Endothelial cell (in vitro differentiated cells): ENCODE measurements around the gene TRIB2. TPM values are rescaled to one million over a fixed set of nuclear protein-coding genes. Genes with fewer than 3 reads are reported as not detected.

Experiments used
- DNase-seq: peaks from one replicate; pipeline ENCODE4 v3.0.0; 2021; ENCODE audit warnings: low spot score
- H3K27ac Mint-ChIP-seq: one replicate; pipeline ENCODE4 v1.8.0; 2021; ENCODE audit warnings: mixed read lengths, inconsistent platforms; ENCODE audit not compliant: unreplicated experiment
- H3K27me3 Mint-ChIP-seq: one replicate; pipeline ENCODE4 v1.8.0; 2021; ENCODE audit warnings: mild to moderate bottlenecking, moderate library complexity, mixed read lengths, inconsistent platforms; ENCODE audit not compliant: unreplicated experiment
- H3K36me3 Mint-ChIP-seq: one replicate; pipeline ENCODE4 v1.8.0; 2021; ENCODE audit warnings: mild to moderate bottlenecking, low read depth, mixed read lengths, inconsistent platforms; ENCODE audit not compliant: unreplicated experiment
- H3K4me1 Mint-ChIP-seq: one replicate; pipeline ENCODE4 v1.8.0; 2021; ENCODE audit warnings: mild to moderate bottlenecking, mixed read lengths, inconsistent platforms; ENCODE audit not compliant: unreplicated experiment
- H3K4me3 Mint-ChIP-seq: one replicate; pipeline ENCODE4 v1.8.0; 2021; ENCODE audit warnings: mild to moderate bottlenecking, mixed read lengths, inconsistent platforms; ENCODE audit not compliant: unreplicated experiment
- H3K9me3 Mint-ChIP-seq: one replicate; pipeline ENCODE4 v1.8.0; 2021; ENCODE audit warnings: mixed read lengths, inconsistent platforms; ENCODE audit not compliant: unreplicated experiment
- total RNA-seq: library from RNA; stranded (reverse); fragmentation: NEBNext Ultra II Directional; extraction: Animal tissue kit (Norgen Biotek cat#: 25700); gene quantifications from one replicate; pipeline ENCODE4 v1.2.1, GENCODE V29; 2021; ENCODE audit not compliant: unreplicated experiment
- TF ChIP-seq, protein P1 (sequence below): fragments of 200-600 bp; sonication (generic); IDR thresholded peaks from one replicate; pipeline ENCODE4 v1.5.0; 2021; ENCODE audit warnings: antibody characterized with exemption; ENCODE audit not compliant: unreplicated experiment

TRIB2 gene
- total RNA-seq, 1 donor from 2014 or later, result 10.1 TPM

DNA sequence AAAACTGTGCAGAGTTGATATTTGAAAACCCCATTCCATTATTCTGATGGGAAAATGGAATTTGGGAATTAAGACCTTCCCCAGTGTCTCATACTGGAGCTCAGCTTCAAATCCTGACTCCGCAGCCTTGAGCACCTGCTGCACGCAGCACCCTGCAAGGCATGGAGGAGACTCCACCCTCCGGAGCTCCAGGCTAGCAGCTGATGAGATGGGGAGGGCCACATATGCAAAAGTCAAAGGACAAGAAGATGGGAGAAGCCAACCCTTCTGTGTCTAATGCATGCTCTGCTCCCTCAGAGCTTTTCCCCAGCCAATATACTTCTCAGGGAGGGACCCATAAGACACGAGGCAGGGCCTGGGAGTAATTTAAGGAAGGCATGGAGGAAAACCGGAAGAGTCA lies 34.7 kb upstream of the TRIB2 start:
- peaks cover 4% of the 10 kb centered on the region for H3K4me1 Mint-ChIP-seq
- peaks cover 2% of the 10 kb centered on the region for H3K27me3 Mint-ChIP-seq
- TF ChIP-seq, protein P1, sequence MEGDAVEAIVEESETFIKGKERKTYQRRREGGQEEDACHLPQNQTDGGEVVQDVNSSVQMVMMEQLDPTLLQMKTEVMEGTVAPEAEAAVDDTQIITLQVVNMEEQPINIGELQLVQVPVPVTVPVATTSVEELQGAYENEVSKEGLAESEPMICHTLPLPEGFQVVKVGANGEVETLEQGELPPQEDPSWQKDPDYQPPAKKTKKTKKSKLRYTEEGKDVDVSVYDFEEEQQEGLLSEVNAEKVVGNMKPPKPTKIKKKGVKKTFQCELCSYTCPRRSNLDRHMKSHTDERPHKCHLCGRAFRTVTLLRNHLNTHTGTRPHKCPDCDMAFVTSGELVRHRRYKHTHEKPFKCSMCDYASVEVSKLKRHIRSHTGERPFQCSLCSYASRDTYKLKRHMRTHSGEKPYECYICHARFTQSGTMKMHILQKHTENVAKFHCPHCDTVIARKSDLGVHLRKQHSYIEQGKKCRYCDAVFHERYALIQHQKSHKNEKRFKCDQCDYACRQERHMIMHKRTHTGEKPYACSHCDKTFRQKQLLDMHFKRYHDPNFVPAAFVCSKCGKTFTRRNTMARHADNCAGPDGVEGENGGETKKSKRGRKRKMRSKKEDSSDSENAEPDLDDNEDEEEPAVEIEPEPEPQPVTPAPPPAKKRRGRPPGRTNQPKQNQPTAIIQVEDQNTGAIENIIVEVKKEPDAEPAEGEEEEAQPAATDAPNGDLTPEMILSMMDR, result no peak
- DNase-seq, result no peak
- no peaks in the 10 kb centered on the region for H3K9me3 Mint-ChIP-seq
- H3K36me3 Mint-ChIP-seq, result peaks cover 11% of the 10 kb centered on the region
- H3K27ac Mint-ChIP-seq, result no peak overlapping the region
- H3K4me3 Mint-ChIP-seq, result no peak overlapping the region

DNA sequence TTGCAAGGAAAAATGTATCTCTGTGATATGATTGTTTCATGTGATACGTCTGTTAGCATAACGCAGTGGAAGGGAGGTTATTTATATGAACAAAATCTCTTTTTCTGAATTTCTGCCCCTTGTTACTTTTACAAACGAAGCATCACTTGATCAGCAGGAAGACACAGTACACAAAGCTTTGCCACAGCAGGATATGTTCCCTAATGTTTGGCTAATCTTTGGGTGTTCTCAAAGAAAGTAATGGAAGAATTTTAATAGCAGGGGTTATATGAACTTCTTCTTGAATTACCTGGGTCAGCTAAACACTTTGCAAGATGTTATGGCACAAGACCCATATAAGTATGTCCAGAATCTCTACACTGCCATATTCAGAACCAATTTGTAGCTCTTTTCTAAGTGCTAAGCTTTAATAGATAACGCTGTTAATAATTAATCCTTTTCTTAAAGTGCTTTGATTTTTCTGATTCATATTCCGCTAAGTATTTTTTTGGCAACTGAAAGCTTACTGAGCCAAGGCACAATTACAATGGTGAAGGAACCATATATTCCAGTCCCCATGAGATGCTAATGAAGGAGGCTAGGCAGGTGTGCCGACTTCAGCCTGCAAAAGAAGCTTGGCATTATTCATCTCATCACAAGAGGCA lies 33.2 kb upstream of the TRIB2 start:
- Mint-ChIP-seq H3K27ac (no peak overlapping the region), H3K4me1 (peaks cover 4% of the 10 kb centered on the region)

DNA sequence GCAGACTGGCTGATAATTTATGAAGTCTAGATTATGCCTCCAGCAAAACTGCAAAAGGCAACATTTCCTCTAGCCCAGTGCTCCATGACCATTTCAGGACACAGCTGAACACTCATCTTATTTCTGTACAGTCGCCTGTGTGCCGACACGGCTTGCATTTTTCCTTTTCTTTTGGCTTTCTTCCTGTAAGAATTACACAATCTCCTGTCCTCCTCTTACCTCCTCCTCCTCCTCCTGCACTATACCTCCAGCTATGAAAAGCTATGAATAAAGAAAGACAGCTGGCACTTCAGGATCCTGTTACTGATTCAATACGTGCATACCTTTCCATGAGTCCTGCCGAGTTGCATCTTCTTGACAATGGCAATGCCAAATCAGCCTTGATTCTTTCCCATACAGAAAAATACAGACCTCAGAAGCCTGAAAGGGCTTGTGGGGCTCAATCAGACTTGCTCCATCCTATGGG lies 32.2 kb upstream of the TRIB2 start:
- no peak for DNase-seq
- Mint-ChIP-seq H3K27ac (no peak overlapping the region), H3K9me3 (no peaks in the 10 kb centered on the region), H3K4me1 (peaks cover 4% of the 10 kb centered on the region), H3K4me3 (no peak overlapping the region), H3K27me3 (peaks cover 2% of the 10 kb centered on the region), H3K36me3 (peaks cover 11% of the 10 kb centered on the region)
- TF ChIP-seq, protein P1, result no peak

More for the DNA sequence above, 33.2 kb upstream of the TRIB2 start:
- no peaks in the 10 kb centered on the region for H3K9me3 Mint-ChIP-seq
- no peak overlapping the region for H3K4me3 Mint-ChIP-seq
- H3K27me3 Mint-ChIP-seq, result peaks cover 2% of the 10 kb centered on the region
- no peak for DNase-seq
- TF ChIP-seq, protein P1, result no peak
- peaks cover 11% of the 10 kb centered on the region for H3K36me3 Mint-ChIP-seq

DNA sequence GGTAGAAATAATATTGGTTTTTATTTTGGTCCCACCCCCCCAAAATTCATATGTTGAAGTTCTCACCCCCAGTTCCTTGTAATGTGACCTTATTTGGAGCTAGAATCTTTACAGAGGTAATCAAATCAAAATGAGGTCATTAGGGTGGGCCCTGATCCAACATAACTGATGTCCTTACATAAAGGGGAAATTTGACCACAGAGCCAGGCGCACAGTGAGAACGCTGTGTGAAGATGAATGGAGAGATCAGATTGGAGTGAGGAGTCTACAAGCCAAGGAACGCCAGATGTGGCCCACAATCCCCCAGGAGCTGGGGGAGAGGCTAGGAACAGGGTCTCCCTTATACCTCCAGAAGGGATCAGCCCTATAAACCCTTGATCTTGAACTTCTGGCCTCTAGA lies 31.6 kb upstream of the TRIB2 start:
- no peak overlapping the region for H3K27ac Mint-ChIP-seq
- peaks cover 4% of the 10 kb centered on the region for H3K4me1 Mint-ChIP-seq
- DNase-seq, result no peak
- TF ChIP-seq, protein P1, result no peak
- no peak overlapping the region for H3K4me3 Mint-ChIP-seq
- H3K36me3 Mint-ChIP-seq, result peaks cover 5% of the 10 kb centered on the region
- H3K27me3 Mint-ChIP-seq, result peaks cover 2% of the 10 kb centered on the region
- H3K9me3 Mint-ChIP-seq, result no peaks in the 10 kb centered on the region

DNA sequence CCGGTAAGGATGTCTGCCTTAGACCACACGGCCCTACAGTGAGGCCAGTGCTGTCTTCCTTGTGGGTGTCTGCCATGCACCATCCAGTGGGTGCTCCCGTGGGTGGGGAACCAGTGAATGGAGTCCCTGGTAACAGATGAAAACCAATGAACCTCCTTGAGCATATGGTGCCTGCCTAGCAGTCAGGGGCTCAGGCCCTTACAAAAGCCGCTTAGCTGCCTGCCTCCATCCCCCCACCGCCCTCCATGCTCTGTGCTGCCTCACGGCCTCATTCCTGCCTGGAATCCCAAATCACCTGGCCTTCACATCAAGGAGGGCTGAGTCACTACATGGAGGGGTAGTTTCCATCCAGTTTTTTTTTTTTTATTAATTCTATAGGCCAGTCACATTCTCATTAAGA lies 30.8 kb upstream of the TRIB2 start:
- no peak overlapping the region for H3K4me3 Mint-ChIP-seq
- DNase-seq, result no peak
- H3K9me3 Mint-ChIP-seq, result no peaks in the 10 kb centered on the region
- H3K27me3 Mint-ChIP-seq, result peaks cover 2% of the 10 kb centered on the region
- H3K27ac Mint-ChIP-seq, result no peak overlapping the region
- peaks cover 3% of the 10 kb centered on the region for H3K36me3 Mint-ChIP-seq
- TF ChIP-seq, protein P1, result no peak
- peaks cover 4% of the 10 kb centered on the region for H3K4me1 Mint-ChIP-seq
